Measurements from ENCODE around the gene SUMO3.
A peak's percentile ranks its signal among the peaks of the same experiment; 100 is the strongest.

The SUMO3 gene

GRCh38 chr21:44817914-44818639, at the start of gene SUMO3:
Gene SUMO3, minus strand, starts transcription at chr21:44818062. Its CDS starts 94 bp downstream, at chr21:44817968.
- peak; percentile 45 for DNase-seq
- H3K36me3 ChIP-seq (replicated peaks), result no peaks in the 10 kb centered on the region
- in situ Hi-C loops (cut with HindIII; ENCODE audit: low pct_ligation_motif_present, low sequenced_read_pairs), result no loop called here
- TF ChIP-seq CTCF (IDR thresholded peaks at IDR 0.05; ENCODE audit: low read depth, low read length, missing control alignments), result no peak
- H3K27me3 ChIP-seq (replicated peaks), result no peaks in the 10 kb centered on the region
- H3K4me3 ChIP-seq (ENCODE audit: low read depth, low read length), result peak within 1 kb of the TSS; percentile 66
- peak within 1 kb of the TSS; percentile 82 for H3K27ac ChIP-seq

GRCh38 chr21:44867464-44867863, 49.6 kb upstream of the SUMO3 start:
- Histone ChIP-seq H3K27ac (no peak overlapping the region), H3K4me3 (ENCODE audit: low read depth, low read length) (no peak overlapping the region)
- in situ Hi-C loops (cut with HindIII; ENCODE audit: low pct_ligation_motif_present, low sequenced_read_pairs), result no loop called here

GRCh38 chr21:44866780-44867179, 48.9 kb upstream of the SUMO3 start:
- Histone ChIP-seq H3K27ac (no peak overlapping the region), H3K4me3 (ENCODE audit: low read depth, low read length) (no peak overlapping the region), H3K27me3 (replicated peaks) (no peaks in the 10 kb centered on the region), H3K36me3 (replicated peaks) (peaks cover 27% of the 10 kb centered on the region)
- in situ Hi-C loops (cut with HindIII; ENCODE audit: low pct_ligation_motif_present, low sequenced_read_pairs), result no loop called here
- DNase-seq, result peak; percentile 45
- TF ChIP-seq CTCF (IDR thresholded peaks at IDR 0.05; ENCODE audit: low read depth, low read length, missing control alignments), result no peak

More at GRCh38 chr21:44867464-44867863, 49.6 kb upstream of the SUMO3 start:
- no peaks in the 10 kb centered on the region for H3K27me3 ChIP-seq (replicated peaks)
- peaks cover 27% of the 10 kb centered on the region for H3K36me3 ChIP-seq (replicated peaks)
- no peak for DNase-seq
- TF ChIP-seq CTCF (IDR thresholded peaks at IDR 0.05; ENCODE audit: low read depth, low read length, missing control alignments), result no peak

GRCh38 chr21:44865561-44866280, 47.9 kb upstream of the SUMO3 start:
- H3K27ac ChIP-seq, result no peak overlapping the region
- H3K36me3 ChIP-seq (replicated peaks), result peaks cover 31% of the 10 kb centered on the region
- no peaks in the 10 kb centered on the region for H3K27me3 ChIP-seq (replicated peaks)
- TF ChIP-seq CTCF (IDR thresholded peaks at IDR 0.05; ENCODE audit: low read depth, low read length, missing control alignments), result no peak
- in situ Hi-C loops (cut with HindIII; ENCODE audit: low pct_ligation_motif_present, low sequenced_read_pairs), result no loop called here
- H3K4me3 ChIP-seq (ENCODE audit: low read depth, low read length), result no peak overlapping the region
- no peak for DNase-seq

- no peaks in the 10 kb centered on the region for H3K27me3 ChIP-seq (replicated peaks)
- no peak overlapping the region for H3K4me3 ChIP-seq (ENCODE audit: low read depth, low read length)
- TF ChIP-seq CTCF (IDR thresholded peaks at IDR 0.05; ENCODE audit: low read depth, low read length, missing control alignments), result no peak
- in situ Hi-C loops (cut with HindIII; ENCODE audit: low pct_ligation_motif_present, low sequenced_read_pairs), result no loop called here
- DNase-seq, result no peak
- H3K27ac ChIP-seq, result no peak overlapping the region
- peaks cover 40% of the 10 kb centered on the region for H3K36me3 ChIP-seq (replicated peaks)
These were observed 45.2 kb upstream of the SUMO3 start for GRCh38 chr21:44862869-44863685.
